CD1c-positive myeloid dendritic cell (primary cell): ENCODE measurements around the gene TMEM131.

Experiments used
- DNase-seq: peaks from one replicate; pipeline ENCODE4 v3.0.0-alpha.2; 2016; ENCODE audit errors: extremely low spot score

Gene TMEM131

DNA sequence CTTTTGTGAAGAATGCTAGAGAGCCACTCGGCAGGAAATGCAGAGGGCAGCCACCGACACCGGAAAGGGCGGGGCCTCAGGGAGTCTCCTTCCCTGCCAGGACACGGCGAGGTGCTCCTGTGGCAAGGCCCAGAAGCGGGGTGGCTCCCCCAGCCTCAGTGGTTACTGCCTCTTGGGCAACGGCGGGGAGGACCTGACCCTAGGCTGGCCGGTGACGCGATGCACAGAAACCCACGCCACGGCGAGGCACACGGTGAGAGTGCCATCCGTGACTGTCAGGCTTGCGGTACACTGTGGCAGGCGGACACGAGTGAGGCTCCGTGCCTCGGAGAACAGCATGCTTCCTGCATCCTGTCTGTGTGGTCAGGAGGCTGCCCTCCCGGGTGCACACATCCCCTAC is 234.6 kb downstream of the TMEM131 start:
- no peak for DNase-seq

DNA sequence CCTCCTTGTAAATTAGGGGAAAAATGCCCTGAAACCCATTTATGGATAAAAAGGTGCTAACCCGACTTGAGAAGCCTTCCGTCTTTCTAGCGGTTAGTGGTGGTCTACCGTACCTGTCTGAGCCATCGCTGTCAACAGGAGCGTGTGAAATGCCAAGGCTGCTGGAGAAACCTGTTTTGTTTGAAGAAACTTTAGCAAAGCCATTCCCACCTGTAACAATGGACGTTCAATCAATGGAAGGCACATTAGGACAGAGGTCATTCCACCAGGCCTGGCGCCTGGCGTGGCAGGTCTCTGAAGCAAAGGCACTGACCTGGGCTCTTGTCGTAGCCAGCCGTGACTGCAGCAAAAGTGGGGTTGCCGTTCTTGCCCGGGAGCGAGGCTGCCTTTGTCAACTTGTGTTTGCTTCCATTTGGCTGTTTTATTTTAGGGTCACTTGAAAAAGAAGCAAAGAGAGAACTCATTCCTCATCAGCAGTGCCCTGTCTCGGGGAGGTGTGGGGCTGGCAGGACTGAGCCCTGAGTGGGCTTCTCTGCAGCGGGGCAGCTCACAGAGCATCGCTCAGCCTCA is 235.2 kb downstream of the TMEM131 start:
- DNase-seq, result no peak

DNA sequence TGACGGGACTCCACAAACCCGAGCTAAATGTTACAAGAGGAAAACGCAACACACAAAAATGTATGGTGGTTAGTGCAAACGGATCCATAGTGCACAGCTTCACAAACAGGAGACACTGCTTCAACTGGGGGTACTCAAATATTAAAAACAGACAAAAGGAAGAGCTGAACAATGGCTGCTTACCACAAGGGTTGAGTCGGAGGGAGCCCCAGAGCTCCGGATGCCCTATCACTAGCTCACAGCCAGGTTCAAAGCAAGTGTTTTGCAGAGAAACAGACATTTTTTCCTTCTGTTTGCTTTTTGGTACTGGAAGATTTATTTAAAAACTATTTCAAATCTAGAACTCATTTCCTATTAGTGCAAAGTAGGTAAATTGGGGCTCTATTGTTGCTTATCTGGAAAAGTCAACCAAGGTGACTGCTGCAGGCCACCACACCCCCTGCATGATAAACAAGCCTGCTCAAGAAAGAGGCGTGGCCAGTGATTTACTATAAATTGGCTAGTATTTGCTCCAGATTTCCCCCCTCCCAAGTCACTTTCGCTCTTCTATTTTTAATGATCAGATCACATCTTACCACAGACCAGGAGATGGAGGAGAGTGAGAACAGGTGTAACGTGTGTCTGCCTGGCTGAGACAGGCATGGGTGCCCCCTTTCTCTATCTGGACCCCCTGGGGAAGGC is 235.9 kb downstream of the TMEM131 start:
- no peak for DNase-seq

DNA sequence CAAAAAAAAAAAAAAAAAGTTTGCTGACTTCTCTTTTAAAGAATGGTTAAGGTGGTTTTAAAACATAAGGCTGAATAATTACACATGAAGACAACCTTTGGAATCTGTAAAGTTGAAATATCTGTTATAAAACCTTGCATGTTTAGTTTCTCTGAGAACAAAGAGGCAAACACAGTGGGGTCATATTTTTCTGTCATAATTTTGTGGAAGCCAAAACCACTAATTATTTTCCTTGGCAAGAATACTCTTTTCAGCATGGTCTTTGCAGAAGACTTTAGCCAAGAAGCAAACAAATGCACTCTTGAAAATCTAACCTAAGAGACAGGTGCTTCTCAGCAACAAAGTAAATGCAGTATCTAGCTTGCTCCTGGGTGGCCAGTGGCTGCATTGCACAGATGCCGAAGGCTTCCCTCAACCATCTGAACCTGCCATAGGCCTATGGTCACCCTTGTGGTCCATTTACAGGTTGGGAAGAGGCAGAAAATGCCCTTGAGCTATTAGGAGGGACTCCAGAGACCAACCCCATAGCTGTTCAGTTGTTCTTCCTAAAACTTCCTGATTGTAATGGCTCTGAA is 237.5 kb downstream of the TMEM131 start:
- DNase-seq, result no peak

- no peak for DNase-seq
Measured at GRCh38 chr2:97757062-97757461, 238.7 kb downstream of the TMEM131 start.

- DNase-seq, result no peak
Measured at GRCh38 chr2:97755491-97755890, 240.3 kb downstream of the TMEM131 start.

- no peak for DNase-seq
Measured at GRCh38 chr2:97754690-97755346, 240.9 kb downstream of the TMEM131 start.

GRCh38 chr2:97752342-97753334 is 243.1 kb downstream of the TMEM131 start:
- DNase-seq, result no peak

GRCh38 chr2:97751752-97752151 is 244.0 kb downstream of the TMEM131 start:
- no peak for DNase-seq

- DNase-seq, result no peak
Measured at GRCh38 chr2:97750017-97750416, 245.7 kb downstream of the TMEM131 start.

DNA sequence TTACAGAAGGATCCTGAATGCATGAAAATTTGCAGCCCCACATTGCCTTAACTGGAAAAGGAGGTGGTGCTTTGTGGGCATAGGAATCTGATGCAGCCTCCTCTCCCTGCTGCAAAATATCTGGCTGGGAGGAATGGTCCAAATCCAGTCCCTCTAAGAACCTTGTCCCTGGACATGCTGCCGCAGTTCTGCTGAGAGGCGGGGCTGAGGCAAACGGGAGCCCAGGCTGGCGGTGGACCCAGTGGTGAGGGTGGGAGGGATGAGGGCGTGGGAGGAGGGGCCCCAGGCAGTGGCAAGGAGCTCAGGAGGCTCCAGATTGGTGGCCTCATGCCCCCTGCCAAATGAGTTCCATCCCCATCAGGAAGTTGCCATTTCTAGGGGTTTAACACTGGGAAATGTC is 246.2 kb downstream of the TMEM131 start:
- DNase-seq, result no peak

- no peak for DNase-seq
Measured at GRCh38 chr2:97747716-97748115, 248.0 kb downstream of the TMEM131 start.

- no peak for DNase-seq
Measured at GRCh38 chr2:97747285-97747684, 248.5 kb downstream of the TMEM131 start.

DNA sequence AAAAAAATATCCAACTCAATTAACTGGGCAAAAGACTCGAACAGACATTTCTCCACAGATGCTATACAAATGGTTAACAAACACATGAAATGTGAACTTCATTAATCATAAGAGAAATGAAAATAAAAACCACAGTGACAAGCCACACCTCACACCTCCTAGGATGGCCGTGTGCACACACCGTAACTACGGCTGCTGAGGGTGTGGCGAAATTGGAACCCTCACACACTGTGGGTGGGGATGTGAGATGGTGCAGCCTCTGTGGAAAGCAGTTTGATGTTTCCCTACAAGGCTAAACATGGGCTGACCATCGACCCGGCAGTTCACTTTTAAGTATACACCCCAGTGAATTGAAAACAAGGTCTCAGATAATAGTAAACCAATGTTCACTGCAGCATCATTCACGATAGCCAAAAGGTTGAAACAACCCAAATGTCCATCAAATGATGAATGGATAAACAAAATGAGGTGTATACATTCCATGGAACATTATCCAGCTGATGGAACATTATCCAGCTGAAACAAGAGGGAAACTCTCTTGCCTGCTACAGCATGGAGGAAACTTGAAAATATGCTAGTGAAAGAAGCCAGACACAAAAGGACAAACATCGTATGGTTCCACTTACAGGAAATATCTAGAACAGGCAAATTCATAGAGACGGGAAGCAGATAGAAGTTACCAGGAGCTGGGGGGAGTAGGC is 250.1 kb downstream of the TMEM131 start:
- peak; percentile 10 for DNase-seq

DNA sequence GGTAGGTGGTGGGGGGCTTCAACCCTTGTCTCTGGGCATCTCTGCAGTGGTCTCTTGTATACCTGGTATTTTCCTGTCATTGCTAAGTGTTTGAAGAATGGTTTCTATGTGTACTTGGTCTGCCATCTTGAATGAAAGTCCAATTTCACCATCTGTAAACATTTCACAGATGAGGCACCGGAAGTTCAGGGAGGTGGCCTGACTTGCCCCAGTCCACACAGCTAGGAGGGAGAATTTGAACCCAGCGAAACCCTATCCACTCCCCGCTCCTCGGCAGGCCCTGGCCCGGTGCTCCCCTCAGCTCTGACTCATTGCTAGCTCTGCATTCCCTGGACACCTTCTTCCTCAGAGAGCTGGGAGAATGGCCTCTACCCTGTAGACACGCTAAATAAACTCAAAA is 251.8 kb downstream of the TMEM131 start:
- DNase-seq, result no peak

DNA sequence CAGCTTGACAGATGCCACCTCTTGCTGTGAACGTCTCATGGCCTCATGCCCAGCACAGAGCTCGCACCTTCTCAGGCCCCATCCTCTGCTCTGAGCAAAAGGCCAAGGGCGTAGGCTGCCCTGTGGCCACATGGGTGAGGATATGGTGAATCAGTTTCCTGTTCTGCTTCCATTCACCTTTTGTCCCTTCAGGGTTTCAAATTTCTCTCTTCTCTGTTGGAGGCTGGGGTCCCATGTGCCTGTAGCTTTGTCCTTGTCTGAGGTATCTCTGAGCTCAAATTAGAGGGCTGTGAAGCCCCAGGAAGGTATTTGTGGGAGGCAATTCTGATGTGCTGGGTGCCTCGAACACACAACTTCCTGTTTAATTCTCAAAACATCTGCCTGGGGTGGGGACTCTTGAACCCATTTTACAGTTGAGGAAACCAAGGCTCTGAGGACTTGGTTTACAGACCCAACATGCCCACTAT is 253.3 kb downstream of the TMEM131 start:
- DNase-seq, result no peak

DNA sequence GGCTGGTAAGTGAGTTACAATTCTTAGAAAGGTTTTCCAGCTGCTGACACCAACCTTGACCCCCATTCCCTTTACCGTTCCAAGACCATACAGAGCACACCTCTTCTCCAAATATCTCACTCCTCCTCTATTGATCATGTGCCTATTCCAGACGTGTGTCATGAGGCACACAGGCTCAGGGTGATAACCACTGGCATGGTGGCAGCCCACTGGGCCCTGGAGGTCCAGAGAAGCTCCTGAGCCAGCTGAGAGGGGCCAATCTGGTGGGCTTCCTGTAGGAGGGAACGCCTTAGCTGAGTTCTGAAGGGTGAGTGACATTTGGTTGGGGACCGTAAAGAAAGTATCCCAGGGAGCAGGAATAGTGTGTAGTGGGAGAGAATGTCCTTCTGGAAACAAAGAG is 254.1 kb downstream of the TMEM131 start:
- DNase-seq, result no peak

- DNase-seq, result no peak
Measured at GRCh38 chr2:97741251-97741650, 254.5 kb downstream of the TMEM131 start.

GRCh38 chr2:97740590-97741182 is 255.1 kb downstream of the TMEM131 start:
- DNase-seq, result peak; percentile 67

DNA sequence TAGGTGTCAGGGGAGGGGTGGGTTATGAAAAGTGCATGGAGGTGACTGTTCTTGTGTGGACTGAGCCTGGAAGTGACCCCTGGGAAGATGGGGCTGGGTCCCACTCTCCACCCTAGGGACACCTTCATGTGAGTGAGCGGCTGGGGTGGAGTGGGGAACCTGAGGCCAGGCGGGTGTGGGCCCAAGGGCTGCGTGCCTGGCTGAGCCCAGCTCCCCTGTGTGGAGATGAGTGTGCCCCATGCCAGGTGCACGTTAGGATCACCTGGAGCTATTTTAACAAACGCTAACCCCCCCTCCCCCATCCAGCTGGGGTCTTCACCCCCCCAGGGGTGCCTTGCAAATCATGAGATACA is 255.9 kb downstream of the TMEM131 start:
- no peak for DNase-seq
